IPS-18a (cell line): Measurements from ENCODE around the gene CTRB1.
"Not testable (repeated sequence)": the region's sequence is repeated elsewhere in the genome, so short reads cannot be mapped to it uniquely, and the experiment has no call there.

Source experiments
- H3K27ac ChIP-seq: one replicate; pipeline ENCODE4 v1.5.1; 2013; ENCODE audit warnings: low read length
- H3K27me3 ChIP-seq: one replicate; pipeline ENCODE4 v1.6.1; 2013; ENCODE audit warnings: mild to moderate bottlenecking, low read length; ENCODE audit not compliant: control insufficient read depth, insufficient read depth
- H3K36me3 ChIP-seq: one replicate; pipeline ENCODE4 v1.6.1; 2013; ENCODE audit warnings: low read depth, low read length; ENCODE audit not compliant: control insufficient read depth
- H3K4me1 ChIP-seq: one replicate; pipeline ENCODE4 v1.6.1; 2013; ENCODE audit warnings: low read depth, low read length; ENCODE audit not compliant: control insufficient read depth
- H3K4me3 ChIP-seq: one replicate; pipeline ENCODE4 v1.5.1; 2013; ENCODE audit warnings: low read length
- H3K9ac ChIP-seq: one replicate; pipeline ENCODE4 v1.6.1; 2013; ENCODE audit warnings: mild to moderate bottlenecking, low read length, moderate library complexity
- H3K9me3 ChIP-seq: one replicate; pipeline ENCODE4 v1.6.1; 2013; ENCODE audit warnings: low read depth, low read length; ENCODE audit not compliant: control insufficient read depth

Gene CTRB1

DNA sequence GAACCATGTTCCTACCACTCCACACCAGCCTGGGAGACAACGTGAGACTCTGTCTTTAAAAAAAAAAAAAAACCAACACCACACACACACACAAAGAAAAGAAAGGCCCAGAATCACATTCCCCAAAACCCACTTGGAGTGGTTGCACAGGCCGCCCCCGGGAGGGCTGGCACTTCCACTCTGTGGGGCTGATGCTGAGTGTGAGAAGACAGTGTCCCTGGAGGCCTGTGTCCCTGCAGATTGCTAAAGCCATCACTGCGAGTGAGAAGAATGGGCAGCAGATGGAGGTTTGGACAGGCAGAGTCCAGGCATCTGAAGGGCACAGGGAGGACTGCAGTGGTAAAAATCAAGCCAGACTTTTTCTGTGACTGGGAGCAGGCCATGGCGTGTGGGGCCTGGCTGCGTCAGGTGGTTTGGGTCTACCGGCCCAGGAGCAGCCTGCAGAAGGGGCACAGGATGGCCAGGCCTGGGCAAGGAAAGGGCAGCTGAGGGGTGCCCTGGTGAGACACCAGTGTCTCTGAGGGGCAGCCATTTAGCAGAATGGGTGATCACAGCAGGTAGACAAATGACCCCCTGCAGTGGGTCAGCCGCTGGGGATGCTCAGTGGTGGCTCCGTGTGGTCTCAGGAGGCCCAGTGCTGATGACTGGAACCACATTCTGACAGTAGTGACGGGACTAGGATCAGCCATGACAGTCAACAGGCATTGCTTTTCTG lies 24.9 kb upstream of the CTRB1 start:
- Histone ChIP-seq H3K4me1 (no peaks in the 10 kb centered on the region), H3K27me3 (no peaks in the 10 kb centered on the region), H3K4me3 (no peak overlapping the region), H3K9ac (no peak overlapping the region), H3K27ac (no peak overlapping the region), H3K36me3 (no peaks in the 10 kb centered on the region), H3K9me3 (no peaks in the 10 kb centered on the region)

- no peaks in the 10 kb centered on the region for H3K4me1 ChIP-seq
- no peak overlapping the region for H3K9ac ChIP-seq
- H3K9me3 ChIP-seq = no peaks in the 10 kb centered on the region
Measured at GRCh38 chr16:75195811-75196790, 22.7 kb upstream of the CTRB1 start.

DNA sequence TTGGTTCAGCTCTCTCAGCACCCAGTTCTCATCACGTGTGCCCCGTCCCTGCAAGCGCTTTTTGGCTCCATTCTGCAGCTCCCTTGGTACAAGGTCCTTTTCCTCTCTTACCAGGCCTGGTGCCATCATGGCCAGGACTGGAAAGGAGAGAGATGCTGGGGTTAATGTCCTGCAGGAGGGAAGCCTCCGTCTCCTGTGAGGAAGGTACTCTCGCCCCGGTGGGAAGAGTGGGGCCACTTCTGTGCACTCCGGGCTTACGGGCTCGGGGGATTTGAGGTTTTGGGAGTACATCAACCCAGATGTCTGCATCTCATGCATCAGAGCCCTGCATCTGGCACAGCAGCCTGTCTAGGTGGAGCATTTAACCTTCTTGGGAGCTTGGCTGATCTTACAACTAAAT lies 22.0 kb upstream of the CTRB1 start:
- Histone ChIP-seq H3K27ac (no peak overlapping the region), H3K4me3 (no peak overlapping the region), H3K36me3 (no peaks in the 10 kb centered on the region), H3K9me3 (no peaks in the 10 kb centered on the region), H3K9ac (no peak overlapping the region), H3K4me1 (no peaks in the 10 kb centered on the region), H3K27me3 (no peaks in the 10 kb centered on the region)

More at GRCh38 chr16:75195811-75196790, 22.7 kb upstream of the CTRB1 start:
- Histone ChIP-seq H3K27ac (no peak overlapping the region), H3K4me3 (no peak overlapping the region), H3K36me3 (no peaks in the 10 kb centered on the region), H3K27me3 (no peaks in the 10 kb centered on the region)

- no peaks in the 10 kb centered on the region for H3K9me3 ChIP-seq
- H3K4me1 ChIP-seq = no peaks in the 10 kb centered on the region
- no peaks in the 10 kb centered on the region for H3K27me3 ChIP-seq
- no peak overlapping the region for H3K27ac ChIP-seq
- H3K36me3 ChIP-seq = no peaks in the 10 kb centered on the region
- no peak overlapping the region for H3K9ac ChIP-seq
- no peak overlapping the region for H3K4me3 ChIP-seq
Measured at GRCh38 chr16:75197522-75198134, 21.2 kb upstream of the CTRB1 start.

DNA sequence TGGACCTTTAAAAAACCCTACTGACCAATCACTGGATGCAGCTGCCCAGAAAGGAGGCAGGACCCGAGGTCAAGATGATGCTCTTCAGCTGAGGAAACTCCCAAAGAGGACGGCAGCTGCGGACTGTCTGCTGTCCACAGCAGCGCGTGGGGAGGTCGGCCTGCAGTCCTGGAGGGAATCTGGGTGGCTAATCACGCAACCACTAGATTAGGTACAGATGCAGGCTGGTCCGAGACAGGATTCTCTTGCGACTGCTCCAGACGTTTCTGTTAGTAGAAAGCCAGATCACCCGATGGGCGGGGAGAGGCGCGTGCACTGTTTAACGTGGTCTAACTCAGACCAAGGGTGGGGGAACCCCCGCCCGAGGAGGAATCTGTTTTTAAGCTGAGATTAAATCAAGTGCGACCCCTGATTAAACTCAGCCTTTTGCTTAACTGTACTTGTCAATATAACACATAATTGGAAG lies 20.6 kb upstream of the CTRB1 start:
- H3K36me3 ChIP-seq = no peaks in the 10 kb centered on the region
- H3K27ac ChIP-seq = no peak overlapping the region
- H3K27me3 ChIP-seq = no peaks in the 10 kb centered on the region
- no peaks in the 10 kb centered on the region for H3K9me3 ChIP-seq
- H3K4me3 ChIP-seq = no peak overlapping the region
- no peaks in the 10 kb centered on the region for H3K4me1 ChIP-seq
- H3K9ac ChIP-seq = no peak overlapping the region

DNA sequence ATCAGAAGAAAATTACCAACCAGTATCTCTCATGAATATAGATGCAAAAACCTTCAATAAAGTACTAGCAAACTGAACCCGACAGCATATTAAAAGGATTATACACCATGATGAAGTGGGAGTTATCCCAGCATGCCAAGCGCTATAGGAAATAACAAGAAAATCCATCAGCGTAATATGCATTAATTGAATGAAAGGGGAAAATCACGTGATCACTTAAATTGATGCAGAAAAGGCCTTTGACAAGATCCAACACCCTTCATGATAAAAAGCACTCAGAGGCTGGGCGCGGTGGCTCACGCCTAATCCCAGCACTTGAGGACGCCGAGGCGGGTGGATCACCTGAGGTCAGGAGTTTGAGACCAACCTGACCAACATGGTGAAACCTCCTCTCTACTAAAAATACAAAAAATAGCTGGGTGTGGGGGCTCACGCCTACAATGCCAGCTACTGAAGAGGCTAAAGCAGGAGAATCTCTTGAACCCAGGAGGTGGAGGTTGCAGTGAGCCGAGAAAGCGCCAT lies 16.7 kb upstream of the CTRB1 start:
- Histone ChIP-seq H3K27ac (no peak overlapping the region), H3K4me3 (no peak overlapping the region), H3K27me3 (no peaks in the 10 kb centered on the region), H3K36me3 (no peaks in the 10 kb centered on the region), H3K9ac (no peak overlapping the region), H3K9me3 (no peaks in the 10 kb centered on the region), H3K4me1 (no peaks in the 10 kb centered on the region)

DNA sequence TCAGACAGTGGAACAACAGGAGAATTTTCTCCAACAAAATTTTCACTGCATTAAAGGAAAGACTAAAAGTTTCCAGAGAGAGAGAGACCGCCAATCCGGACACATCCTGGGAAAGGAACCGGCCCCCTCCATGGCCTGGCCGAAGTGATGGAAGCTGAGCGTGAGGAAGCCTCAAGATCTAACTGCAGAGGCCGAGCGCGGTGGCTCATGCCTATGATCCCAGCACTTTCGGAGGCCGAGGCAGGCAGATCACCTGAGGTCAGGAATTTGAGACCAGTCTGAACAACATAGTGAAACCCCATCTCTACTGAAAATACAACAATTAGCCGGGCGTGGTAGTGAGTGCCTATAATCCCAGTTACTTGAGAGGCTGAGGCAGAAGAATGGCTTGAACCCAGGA lies 15.7 kb upstream of the CTRB1 start:
- Histone ChIP-seq H3K27me3 (no peaks in the 10 kb centered on the region), H3K9ac (no peak overlapping the region), H3K9me3 (no peaks in the 10 kb centered on the region), H3K27ac (no peak overlapping the region), H3K36me3 (no peaks in the 10 kb centered on the region), H3K4me3 (no peak overlapping the region), H3K4me1 (no peaks in the 10 kb centered on the region)

DNA sequence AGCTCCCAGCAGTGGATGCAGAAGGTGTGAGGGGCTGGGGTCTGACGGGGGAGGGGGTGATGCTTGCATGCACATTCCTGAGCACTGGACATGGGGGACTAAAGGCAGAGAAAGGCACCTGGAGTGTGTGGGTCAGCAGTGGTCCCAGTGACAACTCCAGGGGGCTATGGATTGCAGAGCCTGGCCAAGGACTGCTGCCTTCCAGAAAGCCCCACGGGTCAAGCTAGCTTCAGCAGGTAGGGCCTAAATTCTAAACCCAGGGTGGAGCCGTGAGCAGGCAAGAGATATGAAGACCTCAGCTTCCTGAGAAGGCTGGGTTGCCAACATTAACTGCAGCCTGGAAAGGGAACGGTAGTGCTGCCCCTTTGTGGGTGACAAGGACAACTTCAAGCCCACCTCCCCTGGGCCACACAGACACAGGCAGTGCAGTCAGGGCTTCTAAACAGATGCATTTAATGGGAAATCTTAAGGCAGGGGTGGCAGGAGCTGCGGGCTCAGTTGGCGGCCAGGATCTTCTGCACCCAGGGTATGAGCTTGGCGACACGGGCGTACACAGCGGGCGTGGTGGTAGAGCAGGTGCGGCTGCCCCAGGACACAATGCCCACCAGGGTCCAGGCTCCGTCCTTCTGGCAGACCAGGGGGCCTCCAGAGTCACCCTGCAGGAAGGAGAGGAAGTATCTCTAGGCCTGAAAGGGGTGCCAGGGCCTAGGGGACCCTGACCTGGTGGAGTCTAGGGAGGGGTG lies 14.9 kb upstream of the CTRB1 start:
- no peaks in the 10 kb centered on the region for H3K27me3 ChIP-seq

DNA sequence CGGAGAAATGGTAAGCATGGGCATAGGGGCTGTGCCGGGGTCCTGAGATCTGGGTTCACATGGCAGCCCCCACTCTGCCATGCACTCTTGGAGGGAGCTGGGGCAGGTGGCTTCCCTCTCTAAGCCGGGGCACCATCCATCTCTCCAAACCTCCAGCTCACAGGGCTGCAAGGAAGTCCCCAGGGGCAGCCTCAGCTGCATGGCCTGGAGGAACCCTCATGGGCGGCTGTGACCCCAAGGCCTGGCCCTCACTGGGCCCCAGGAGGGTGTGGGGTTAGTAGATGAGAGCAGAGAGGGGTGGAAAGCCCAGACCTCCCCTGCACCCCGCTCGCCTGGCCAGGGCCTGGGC lies 14.4 kb upstream of the CTRB1 start:
- no peaks in the 10 kb centered on the region for H3K36me3 ChIP-seq
- no peaks in the 10 kb centered on the region for H3K27me3 ChIP-seq
- no peaks in the 10 kb centered on the region for H3K4me1 ChIP-seq
- H3K9me3 ChIP-seq = no peaks in the 10 kb centered on the region
- no peak overlapping the region for H3K27ac ChIP-seq
- H3K9ac ChIP-seq = no peak overlapping the region
- no peak overlapping the region for H3K4me3 ChIP-seq

More for the DNA sequence above, 14.9 kb upstream of the CTRB1 start:
- H3K36me3 ChIP-seq = no peaks in the 10 kb centered on the region
- no peak overlapping the region for H3K9ac ChIP-seq
- H3K4me1 ChIP-seq = no peaks in the 10 kb centered on the region
- no peak overlapping the region for H3K27ac ChIP-seq
- H3K9me3 ChIP-seq = no peaks in the 10 kb centered on the region
- H3K4me3 ChIP-seq = no peak overlapping the region

- not testable (repeated sequence) for H3K4me1 ChIP-seq, H3K4me3 ChIP-seq, H3K36me3 ChIP-seq, H3K27me3 ChIP-seq, H3K9me3 ChIP-seq, H3K9ac ChIP-seq, H3K27ac ChIP-seq
Measured at GRCh38 chr16:75204905-75205304, 13.9 kb upstream of the CTRB1 start.

DNA sequence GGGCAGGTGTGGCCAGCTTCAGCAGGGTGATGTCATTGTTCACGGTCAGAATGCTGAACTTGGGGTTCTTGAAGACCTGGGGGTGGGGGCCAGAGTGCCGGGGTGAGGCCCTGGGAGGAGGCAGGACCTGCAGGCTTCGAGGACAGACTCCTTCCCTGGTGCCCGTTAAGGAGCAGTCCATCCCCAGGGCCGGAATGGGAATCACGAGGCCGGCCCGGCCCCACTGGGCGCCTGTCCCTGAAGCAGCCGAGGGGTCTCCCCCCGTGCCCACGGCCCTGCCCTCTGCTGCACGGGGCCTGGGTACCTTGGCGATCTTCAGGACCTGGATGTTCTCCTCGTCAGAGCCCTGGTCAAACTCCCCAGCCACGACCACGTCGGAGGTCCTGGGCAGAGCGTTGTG lies 13.3 kb upstream of the CTRB1 start:
- H3K4me3 ChIP-seq, H3K4me1 ChIP-seq, H3K27ac ChIP-seq, H3K9ac ChIP-seq, H3K36me3 ChIP-seq, H3K27me3 ChIP-seq, H3K9me3 ChIP-seq: not testable (repeated sequence)
